ENCODE results near the gene ETDB.
"Not testable (repeated sequence)": the region's sequence is repeated elsewhere in the genome, so short reads cannot be mapped to it uniquely, and the experiment has no call there.

ETDB gene

DNA sequence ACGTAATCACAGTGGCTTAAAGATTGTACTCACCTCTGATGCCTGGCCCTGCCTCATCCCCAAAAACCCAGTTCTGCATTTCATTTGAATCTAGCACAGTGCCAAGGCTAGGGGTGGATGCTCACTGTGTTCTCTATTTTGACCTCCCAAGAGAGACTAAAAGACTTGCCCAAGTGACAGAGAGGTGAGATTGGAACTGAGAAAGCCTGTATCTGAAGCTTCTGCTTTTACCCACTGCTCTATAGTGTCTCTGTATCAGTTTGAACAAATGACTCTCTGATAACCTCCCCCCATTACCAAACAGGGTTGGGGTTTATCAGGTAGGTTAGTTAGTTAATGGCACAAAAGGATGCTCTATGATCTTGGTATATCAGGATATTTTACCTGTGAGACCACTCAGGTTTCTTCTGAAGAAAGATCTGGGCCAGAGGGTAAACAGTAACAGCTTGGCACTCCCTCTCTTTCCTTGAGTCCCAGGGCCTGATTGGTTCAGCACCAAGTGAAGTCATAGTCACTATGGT is at the start of gene ETDB:
ETDB (minus strand) TSS at position 471 of the 521 bp plus-strand sequence. CDS start 1,265 bp downstream, outside the sequence.
- DNase-seq = not testable (repeated sequence)

DNA sequence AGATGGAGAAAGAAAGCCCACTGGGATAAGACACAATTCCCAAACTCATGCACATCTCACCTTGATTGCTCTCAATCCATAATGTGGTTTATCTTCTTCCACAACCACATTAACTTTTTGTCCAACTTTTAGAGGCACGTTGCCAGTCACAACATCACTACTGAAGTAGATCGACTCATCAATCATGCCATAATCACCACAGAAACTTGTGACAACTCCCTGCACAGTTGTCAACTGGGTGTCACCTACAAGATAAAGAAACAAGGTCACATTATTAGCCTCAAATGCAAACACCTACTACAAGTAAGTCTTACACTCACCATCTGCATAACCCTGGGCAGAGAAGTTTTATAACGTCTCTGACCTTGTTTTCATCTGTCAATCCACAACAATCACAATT is 49.2 kb upstream of the ETDB start:
- DNase-seq = not testable (repeated sequence)

DNA sequence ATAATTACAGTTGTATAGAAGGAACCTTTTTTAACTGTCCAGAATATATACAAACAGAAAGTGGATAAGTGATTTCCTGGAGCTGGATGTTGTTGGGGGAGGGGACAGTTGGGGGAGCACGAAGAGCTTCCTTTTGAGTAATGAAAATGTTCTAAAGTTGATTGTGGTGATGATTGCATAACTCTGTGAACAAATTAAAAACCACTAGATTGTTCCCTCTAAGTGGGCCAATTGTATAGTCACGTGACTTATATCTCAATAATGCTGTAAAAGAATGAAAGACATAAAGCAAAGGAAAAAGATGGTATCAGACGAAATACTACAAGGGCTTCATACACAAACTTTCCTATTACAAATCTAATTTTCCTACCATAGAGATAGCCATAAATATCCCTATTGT is 48.2 kb upstream of the ETDB start:
- DNase-seq = no peak

- DNase-seq = not testable (repeated sequence)
Measured at GRCh38 chrX:135154688-135155087, 34.4 kb upstream of the ETDB start.

GRCh38 chrX:135126145-135126544 is 5.8 kb upstream of the ETDB start:
- DNase-seq = not testable (repeated sequence)

DNA sequence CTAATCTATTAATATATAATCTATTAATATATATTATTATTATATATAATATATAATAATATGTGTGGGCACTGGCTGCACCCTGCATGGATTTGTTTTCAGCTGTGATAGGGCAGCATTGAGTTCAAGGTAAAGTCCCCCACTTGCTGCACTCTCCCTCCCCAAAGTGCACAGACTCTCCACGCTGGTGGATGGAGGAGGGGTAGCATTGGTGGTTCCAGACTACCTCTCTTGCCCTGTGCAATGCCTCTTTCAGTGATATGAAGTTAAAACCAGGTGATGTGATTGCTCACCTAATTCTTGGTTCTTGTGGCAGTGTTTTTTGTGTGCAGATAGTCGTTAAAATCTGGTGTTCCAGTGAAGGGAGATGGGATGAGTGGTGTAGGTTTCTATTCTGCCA is 4.3 kb downstream of the ETDB start:
- not testable (repeated sequence) for DNase-seq

DNA sequence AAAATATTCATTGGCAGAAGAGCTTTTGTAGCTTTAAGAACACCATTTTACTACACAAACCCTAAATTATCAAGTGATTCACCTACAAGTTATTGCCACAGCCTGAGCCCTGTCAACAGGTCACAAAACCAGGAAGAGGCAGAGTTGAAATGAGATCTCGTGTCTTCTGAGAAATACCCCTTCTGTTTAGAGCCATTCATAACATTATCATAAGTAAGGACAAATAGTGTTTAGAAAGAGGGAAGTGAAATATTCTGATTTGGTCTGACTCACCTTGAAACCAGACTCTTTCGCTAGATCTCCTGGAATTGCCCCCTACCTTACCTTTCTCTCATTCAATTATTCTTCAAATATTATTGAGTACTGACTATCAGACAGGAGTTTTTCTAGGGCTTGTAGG is 5.9 kb downstream of the ETDB start:
- DNase-seq = no peak

- no peak for DNase-seq
Measured at GRCh38 chrX:135112743-135113142, 7.6 kb downstream of the ETDB start.

GRCh38 chrX:135112096-135112729 is 8.1 kb downstream of the ETDB start:
- peak; percentile 46 for DNase-seq

DNA sequence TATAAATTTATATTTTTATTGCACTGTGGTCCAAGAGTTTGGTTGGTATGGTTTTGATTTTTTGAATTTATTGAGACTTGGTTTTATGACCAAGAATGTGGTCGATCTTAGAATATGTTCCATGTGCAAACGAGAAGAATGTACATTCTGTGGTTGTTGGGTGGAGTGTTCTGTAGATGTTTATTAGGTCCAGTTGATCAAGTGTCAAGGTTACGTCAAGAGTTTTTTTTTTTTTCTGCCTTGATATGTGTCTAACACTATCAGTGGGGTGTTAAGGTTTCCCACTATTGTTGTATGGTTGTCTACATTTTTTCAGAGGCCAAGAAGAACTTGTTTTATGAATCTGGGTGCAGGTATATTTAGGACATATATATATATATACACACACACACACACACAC is 10.8 kb downstream of the ETDB start:
- DNase-seq = no peak

GRCh38 chrX:135099493-135099783 is 20.9 kb downstream of the ETDB start:
- DNase-seq = no peak

GRCh38 chrX:135097196-135097744 is 23.1 kb downstream of the ETDB start:
- not testable (repeated sequence) for DNase-seq

DNA sequence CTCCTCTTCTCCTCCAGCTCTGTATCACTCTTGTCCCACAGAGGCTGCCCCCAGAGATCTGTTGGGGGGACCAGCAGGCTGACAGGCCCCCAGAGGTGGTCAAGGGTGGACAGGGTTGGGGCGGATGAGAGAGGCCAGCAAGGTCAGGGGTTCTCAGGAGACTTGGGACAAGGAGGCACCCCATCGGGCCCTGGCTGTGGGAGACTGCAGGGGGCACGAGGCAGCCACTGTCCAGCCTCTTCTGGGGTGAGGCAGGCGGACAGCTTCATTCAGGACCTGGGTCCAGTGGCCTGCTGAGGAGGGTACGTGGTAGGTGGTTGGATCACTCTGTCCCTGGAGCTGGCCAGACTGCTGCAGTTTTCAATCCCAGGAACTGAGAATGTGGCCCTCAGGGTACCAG is 24.6 kb downstream of the ETDB start:
- DNase-seq = no peak

DNA sequence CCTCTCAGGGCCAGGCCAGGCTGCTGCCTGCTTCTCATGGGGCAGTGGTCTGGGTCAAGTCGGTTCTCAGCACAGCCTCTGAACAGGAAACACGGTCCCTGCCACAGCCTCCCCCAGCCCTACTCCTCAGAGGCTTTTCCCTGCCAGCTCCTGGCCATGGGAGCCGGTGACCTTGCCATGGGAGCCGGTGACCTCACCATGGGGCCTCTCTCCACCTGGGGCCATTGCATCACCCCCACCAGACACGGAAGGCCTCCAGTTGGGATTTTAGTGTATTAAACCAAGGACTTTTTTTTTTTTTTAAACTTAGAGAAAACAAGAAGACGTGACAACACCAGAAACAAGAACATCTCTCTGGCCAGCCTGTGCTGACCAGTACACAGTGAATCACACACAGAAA is 25.6 kb downstream of the ETDB start:
- DNase-seq = no peak

- no peak for DNase-seq
Measured at GRCh38 chrX:135089126-135089525, 31.2 kb downstream of the ETDB start.

GRCh38 chrX:135087867-135088266 is 32.5 kb downstream of the ETDB start:
- no peak for DNase-seq

GRCh38 chrX:135086197-135086854 is 34.0 kb downstream of the ETDB start:
- DNase-seq = peak; percentile 71

GRCh38 chrX:135081693-135082404 is 38.5 kb downstream of the ETDB start:
- DNase-seq = no peak
